ENCODE data around the gene REEP3.
"Not testable (repeated sequence)": the region's sequence is repeated elsewhere in the genome, so short reads cannot be mapped to it uniquely, and the experiment has no call there.

REEP3 gene

DNA sequence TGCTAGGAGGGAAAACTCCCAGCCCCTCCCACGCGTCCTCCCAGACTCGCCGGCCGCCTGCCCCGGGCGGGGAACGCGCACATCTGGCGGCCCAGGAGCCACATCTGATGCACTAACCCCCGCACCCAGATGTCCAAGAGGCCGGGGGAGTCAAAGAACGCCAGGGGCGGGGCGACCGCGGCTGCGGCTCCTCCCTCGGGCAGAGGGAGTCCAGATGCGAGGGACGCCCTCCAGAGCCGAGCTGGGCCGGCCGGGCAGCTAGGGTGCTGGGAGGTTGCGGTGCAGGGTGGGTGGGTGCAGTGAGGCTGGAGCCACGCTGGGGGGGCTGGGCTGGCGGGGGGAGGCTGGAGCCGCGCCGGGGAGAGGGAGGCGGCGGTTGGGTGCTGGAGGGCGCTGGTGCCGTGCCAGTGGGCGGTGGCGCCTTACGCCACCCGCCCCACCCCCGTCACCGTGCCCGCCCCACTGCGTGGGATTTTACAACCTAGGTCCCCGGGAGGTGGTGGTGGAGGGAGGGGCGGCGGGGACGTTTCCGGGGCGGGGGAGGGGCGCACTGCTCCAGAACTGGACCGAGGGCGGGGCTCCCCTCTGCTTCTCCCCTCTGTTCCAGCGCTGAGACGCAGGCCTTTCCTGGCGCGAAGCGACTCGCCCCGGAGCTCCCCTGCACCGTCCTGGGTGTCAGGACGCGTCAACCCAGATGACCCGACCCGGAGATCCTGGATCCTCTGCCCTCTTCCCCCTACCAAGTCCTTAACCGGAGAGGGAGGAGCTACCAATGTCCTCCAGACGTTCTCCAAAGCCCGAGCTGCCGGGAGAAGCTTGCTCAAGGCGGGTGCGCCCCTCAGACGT, 109.1 kb downstream of the REEP3 start:
- DNase-seq (ENCODE audit: low spot score), result peak; percentile 73

DNA sequence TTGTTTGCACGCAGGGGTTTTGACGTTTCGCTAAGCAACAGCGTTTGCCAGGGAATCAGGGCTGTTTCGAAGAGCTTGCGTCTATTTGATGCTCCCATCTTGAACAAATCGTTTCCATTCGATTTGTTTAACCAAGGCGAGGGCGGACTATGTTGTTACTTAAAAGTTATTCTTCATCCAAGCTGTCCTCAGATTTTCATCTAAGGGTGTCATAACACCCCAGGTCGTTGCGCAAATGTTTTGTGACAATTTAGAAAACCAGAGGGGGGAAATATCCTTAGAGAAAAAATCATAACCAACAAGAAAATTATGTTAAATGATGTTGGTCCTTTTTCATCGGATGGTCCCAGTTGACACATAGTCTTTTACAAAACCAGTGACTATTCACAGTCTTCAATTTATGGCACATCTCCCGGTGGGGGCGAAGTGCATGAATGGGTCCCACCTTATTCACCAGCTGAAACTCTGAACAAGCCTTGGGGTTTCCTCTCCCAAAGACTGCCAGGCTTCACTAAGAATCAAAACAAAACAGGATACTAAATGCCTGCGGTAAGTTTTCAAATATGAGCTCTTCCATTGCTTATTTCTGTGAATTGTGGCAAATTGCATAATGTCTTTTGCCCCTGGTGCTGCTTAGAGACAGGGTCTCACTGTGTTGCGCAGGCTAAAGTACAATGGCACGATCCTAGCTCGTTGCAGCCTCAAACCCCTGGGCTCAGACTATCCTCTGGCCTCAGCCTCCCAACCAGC, 109.9 kb downstream of the REEP3 start:
- no peak for DNase-seq (ENCODE audit: low spot score)

DNA sequence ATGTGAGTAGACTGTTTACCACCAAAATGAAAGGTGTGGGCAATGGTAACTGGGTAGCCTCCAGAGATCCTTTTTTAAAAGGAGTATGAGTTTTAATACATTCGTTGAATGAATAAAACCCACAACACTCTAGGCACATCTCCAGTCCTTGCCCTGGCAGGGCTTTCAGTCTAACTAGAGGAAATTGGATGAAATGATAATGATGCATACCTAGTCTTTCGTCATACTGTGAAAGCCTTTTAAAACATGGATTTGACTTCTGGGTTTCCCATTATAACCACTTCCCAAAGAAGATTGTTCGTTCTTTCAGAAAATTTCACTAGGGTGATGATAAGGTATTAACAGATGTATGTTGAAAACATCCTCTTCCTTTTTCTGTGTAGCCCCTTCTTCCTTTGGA, 110.8 kb downstream of the REEP3 start:
- no peak for DNase-seq (ENCODE audit: low spot score)

DNA sequence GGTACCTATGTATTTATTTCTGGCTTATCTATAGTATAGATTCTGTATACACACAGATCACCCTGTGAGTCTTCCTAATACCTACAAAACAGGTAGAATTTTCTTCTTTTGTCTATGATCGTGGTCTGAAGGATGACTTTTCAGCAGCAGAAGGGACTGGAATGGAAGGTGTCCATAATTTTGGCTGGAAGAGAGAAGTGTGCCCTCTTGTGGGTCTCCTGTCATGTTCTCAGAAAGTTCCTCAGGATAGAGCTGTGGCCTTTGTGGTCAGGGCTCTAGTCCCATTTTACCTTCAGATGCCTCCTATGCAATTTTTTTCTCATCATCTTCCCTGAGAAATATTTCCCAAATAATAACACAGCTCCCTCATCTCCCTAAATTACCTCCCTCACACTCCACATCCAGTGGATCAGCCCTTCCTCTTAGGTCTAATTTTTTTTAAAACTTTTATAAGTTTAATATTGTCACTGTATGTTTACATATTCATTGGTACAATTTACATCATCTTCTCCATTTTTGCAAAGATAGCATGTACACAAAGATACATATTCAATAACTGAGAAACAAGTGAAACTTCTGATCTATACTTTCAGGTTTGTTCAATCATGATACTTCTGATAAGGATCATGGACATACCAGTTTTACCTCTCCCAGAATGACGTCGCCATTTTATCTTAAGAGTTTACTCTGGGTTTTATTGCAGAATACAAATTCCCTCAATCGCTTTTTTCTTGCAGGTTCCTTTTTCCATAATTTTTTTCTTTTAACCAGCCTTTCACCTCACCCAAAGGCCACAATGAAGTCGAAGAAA, 112.7 kb downstream of the REEP3 start:
- no peak for DNase-seq (ENCODE audit: low spot score)

DNA sequence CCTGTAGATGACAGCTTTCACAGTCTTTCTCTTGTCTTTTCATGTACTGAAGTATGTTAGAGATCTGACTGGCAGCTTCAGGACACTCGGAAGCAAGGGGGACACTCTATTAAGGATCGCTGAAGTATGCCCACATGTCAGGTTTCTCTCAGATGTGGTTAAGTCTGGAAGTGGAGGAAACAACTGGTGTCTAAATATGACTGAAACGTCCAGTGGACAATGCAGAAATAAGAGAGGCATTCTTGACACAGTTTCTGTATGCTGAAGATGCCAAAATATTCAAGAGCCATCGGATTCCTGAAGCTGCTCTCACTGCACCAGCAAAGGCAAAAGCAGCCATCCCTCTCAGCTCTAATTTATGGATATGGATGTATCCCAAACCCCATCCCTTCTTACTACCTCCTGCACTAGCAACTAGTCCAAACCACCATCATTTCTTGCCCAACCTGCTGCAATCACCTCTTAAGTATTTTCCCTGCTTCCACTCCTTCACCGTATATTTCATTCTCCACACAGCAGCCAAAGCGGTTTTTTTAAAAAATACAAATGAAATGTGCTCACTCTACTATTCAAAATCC, 113.4 kb downstream of the REEP3 start:
- DNase-seq (ENCODE audit: low spot score), result no peak

DNA sequence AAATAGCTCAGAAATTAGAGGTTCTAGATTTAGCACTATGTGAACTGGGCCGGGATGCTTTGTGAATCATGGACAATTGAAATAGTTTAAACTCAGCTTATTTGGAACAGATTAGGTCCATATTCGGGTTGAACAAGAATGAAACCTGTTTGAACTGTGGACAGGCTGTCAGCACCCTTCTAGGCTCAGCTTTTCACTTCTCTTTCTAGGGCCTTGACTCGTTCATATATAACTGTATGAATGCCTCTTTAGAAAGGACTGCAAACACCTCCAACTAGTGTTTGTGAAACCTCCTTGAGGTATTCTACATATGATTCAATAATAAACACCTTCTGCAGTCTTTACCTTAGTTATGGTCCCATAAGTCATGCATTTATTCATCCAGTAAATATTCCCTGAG, 115.6 kb downstream of the REEP3 start:
- DNase-seq (ENCODE audit: low spot score), result no peak

DNA sequence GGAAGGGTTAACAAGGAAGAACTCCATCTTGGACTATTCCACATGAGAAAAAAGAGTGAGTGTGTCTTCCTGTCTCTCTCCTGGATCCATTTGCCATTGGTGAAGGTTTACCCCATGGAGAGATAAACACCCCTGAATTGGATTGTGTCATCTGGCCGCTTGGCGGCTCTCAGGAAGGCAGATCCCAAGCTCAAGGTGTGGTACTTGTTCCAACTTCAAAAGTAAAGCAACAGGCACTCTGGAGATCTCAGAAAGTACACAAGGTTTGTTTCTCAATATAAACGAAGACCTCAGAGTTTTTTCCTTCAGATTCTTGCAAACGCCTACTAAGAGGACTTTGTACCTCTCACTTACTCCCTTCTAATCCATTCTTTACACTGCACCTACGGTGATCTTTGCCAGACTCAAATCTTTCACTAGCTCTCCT, 116.7 kb downstream of the REEP3 start:
- DNase-seq (ENCODE audit: low spot score), result no peak

DNA sequence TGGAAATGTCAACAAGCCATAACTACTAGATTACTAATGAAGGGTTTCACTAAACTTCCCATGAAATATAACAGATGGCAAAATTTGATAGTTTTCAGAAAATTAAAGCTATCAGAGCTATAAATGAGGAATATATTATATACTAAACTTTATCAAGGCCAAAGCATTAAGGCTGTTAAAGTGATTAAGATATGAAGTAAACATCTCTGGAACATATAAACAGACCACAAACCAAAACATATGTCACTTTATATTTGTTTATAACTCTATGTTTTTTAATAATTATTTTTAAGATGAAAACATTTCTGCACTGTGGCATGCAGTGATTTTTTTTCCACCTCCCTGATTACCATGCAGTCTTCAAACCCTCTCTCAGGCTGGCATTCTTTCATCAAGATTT, 120.2 kb downstream of the REEP3 start:
- DNase-seq (ENCODE audit: low spot score), result no peak

DNA sequence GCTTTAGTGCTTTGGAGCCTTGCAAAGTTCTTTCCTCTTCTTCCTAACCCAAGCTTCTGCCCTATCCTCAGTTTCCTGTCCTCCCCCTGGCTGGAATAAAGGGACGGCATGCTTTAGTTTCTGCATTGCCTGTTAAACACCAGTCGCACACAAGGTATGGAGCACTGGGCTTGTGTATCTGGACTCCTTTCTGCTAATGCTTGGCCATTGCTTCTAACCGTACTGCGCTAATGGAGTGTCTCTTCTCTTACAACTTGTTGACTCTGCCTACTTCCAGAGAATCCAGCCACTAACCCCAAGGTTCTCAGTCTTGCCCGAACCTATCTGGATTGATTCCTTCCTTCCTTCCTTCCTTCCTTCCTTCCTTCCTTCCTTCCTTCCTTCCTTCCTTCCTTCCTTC, 120.6 kb downstream of the REEP3 start:
- no peak for DNase-seq (ENCODE audit: low spot score)

DNA sequence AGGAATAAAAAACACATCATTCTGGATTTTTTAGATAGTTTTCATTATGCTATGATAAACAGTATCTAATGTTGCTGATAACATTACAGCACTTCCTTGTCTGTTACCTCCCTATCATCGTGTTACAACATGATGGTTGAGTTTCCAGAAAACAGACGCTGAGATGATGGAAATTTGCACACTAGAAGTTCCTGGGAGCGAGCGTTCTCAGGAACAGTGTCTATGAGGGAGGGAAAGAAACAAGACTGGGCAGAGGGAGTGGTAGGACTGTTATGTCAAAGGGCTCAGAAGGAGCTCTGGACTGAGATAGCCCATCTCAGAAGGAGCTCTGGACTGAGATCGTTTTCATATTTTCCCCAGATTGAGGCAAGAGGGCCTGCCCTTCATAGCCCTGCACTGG, 121.6 kb downstream of the REEP3 start:
- DNase-seq (ENCODE audit: low spot score), result no peak

DNA sequence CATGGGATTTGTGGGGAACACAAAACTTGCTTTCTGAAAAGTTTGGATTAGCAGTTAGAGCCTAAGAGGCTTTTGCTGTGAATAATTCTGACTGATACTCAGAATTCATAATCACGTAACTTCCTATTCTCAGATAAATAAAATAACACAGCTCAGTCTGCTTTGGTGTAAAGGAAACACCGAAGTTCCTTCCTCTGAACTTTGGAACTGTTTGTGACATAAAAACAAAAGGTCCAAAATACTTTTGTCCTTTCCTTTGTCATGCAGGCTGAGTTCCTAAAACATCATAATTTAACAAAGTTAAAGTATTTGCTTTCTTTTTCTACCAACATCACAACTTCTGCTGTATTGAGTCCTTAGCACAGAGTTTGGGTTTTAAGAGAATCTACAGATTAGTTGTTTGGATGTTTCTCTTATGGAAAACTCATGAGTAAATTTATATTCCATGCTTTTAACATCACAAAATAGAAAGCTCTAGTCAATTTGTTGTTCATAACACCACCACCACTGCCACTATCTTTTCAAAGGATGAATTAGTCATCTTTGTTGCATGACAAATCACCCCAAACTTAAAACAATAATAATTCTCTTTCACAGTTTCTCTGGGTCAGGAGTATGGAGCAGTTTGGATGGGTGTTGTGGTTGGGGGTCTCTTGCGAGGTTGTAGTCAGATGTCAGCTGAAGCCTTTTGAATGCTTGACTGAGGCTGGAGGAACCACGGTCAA, 123.4 kb downstream of the REEP3 start:
- DNase-seq (ENCODE audit: low spot score), result no peak

DNA sequence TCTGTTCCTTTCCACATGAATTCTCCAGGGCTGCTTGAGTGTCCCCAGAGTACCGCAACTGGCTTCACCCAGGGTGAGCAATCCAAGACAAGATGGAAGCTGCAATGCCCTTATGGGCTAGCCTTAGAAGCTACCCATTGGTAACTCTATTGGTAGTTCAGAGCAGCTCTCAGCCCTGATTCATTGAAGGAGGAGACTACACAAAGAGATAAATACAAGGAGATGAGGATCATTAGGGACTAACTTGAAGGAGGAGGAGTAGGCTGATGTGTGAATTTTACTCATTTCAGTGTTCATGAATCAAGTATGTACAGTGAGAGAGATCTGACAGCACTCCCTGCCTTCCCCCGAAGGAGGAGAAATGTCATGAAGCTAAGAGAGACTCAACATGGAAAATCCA, 124.0 kb downstream of the REEP3 start:
- no peak for DNase-seq (ENCODE audit: low spot score)

DNA sequence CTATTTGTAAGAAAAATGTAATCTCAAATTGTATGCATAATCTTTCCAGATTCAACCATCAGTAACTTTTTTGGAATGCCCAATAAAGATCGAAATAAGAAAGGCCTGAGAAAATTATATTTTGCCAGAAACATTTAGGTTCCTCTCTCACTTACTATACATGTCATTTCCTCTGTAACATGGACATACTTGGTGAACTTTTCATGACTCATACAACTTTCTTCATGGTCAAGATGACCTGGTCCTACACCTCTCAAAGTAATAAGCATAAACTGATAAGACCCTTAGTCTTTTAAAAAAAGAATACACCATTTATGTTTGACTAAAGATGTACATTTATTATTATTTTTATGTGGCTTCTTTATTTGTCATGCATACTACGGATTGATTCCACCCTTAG, 125.3 kb downstream of the REEP3 start:
- no peak for DNase-seq (ENCODE audit: low spot score)

DNA sequence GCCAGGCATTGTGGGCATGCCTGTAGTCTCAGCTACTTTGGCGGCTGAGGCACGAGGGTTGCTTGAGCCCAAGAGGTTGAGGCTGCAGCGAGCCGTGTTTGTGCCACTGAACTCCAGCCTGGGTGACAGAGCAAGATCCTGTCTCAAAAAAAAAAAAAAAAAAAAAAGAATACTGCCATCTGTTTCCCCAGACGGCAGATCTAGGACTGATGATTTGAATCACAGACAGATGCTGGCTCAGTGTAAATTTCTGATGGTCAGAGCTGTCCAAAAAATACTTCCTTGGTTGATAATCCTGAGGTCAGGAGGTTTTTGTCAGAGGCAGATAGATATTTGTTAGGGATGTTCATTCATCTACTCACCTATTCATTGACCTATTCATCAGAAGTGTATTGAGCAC, 130.7 kb downstream of the REEP3 start:
- DNase-seq (ENCODE audit: low spot score), result no peak

DNA sequence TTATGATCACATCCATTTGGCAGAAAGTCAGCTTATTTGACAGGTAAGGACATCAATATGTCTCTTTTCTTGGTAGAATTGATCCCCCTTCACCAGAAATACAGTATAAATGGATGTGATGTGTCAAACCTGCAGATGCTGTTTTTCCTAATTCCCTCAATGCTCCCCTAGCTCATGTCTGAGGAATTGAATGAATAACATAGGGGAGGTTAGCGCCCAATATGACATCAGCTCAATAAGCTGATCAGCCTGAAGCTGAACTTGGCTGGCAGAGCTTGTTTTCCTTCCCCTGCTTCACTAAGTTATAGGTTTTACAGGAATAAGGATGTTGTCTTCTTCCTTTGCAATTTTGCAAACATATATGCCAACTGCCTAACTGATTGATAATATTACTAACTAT, 132.5 kb downstream of the REEP3 start:
- DNase-seq (ENCODE audit: low spot score), result no peak

DNA sequence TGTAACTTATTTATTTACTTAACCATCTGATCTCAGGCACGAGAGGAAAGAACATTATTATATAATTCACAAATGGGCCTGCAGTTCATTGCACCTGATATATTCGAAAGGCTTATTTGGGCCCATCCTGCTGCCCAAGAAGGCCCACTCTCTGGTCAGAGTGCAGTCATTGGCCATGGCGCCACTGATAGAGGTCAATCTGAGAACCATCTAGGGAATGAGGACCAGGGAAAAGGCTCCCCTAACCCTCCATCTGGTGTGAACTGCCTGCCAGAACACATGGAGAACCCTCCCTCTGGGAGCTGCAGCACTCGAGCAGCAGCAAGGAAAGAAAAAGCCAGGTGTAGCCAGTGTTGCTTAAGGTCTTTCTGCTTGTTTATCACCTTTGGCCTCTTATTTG, 136.6 kb downstream of the REEP3 start:
- no peak for DNase-seq (ENCODE audit: low spot score)

DNA sequence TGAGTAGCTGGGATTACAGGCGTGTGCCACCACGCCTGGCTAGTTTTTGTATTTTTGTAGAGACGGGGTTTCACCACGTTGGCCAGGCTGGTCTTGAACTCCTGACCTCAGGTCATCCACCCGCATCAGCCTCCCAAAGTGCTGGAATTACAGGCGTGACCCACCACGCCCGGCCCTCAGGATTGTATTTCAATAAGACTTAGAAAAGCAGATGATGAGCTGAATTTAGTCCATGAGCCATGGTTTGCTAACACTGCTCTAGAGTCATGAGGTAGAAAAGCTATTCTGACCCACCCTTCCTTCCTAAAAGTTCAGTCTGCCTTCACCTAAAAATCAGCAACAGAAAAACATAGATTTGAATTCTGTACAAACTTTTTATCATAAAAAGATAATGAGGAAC, 139.7 kb downstream of the REEP3 start:
- not testable (repeated sequence) for DNase-seq (ENCODE audit: low spot score)

DNA sequence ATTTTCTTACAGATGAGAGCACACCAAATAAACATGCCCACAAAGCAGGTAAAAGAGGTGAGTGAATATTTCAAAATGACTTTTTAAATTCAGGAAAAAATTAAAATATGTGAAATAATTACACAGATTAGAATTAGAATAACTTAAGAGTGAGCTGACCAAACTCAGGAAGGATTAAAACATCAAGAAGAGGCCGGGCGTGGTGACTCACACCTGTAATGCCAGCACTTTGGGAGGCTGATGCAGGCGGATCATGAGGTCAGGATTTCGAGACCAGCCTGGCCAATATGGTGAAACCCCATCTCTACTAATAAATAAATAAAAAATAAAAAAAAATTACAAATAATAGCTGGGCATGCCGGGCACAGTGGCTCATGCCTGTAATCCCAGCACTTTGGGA, 140.1 kb downstream of the REEP3 start:
- no peak for DNase-seq (ENCODE audit: low spot score)

DNA sequence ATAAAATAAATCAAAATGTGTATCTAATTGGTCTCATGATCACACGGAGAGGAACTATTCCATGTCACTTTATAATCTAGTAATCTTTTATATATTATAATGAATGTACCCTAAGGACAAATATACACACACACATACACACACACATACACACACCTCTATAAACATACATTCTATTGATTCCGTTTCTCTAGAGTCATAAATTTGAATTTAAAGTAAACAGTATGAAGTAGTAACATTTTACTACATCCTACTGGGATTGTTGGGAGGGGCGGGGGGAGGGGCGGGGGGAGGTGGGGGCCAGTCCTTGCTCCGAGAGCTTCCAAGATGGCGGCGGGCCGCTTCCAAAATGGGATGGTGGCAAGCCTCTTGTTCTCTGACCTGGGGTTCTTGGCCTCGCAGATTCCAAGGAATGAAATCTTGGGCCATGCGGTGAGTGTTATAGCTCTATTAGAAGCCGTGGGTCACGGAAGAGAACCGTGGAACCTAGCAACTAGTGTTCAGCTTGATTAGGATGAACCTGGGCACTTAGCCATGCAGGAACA, 143.2 kb downstream of the REEP3 start:
- DNase-seq (ENCODE audit: low spot score), result no peak

DNA sequence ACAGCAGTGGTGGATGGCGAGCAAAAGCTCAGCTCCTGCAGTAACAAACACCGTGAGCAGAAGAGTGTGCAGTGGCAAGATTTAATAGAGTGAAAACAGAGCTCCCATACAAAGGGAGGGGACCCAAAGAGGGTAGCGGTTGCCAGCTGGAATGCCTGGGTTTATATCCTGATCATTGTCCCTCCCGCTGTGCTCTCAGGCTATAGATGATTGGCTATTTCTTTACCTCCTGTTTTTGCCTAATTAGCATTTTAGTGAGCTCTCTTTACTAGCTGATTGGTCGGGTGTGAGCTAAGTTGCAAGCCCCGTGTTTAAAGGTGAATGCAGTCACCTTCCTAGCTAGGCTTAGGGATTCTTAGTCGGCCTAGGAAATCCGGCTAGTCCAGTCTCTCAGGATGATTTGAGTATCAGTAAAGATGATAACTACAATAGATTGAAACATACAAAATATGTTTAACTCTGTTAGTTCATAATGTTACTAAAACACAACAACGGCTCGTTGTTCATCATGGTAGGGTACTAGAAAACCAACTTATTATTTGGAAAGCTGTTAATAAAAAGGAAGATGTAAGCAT, 143.9 kb downstream of the REEP3 start:
- DNase-seq (ENCODE audit: low spot score), result not testable (repeated sequence)

DNA sequence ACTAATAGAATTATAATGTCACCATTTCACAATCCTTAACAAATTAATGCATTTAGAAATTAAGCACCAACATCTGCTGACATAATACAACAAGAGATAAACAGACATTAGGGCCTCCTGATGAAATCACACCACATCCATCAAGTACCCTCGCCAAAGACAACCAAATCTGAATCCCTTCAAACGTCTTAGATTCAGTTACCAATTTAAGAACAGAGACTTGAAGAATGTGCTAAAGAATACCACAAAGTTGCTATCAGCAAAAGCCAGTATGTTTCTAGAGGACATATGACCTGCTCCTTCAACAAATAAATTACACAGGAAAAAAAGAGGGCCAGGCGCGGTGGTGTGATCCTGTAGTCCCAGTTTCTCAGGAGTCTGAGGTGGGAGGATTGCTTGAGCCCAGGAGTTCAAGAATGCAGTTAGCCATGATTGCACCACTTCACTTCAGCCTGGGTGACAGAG, 144.5 kb downstream of the REEP3 start:
- DNase-seq (ENCODE audit: low spot score), result no peak
